ENCODE results near the gene SOX8. TPM values are rescaled to one million over a fixed set of nuclear protein-coding genes. Genes with fewer than 3 reads are reported as not detected.

SOX8 gene
- polyA plus RNA-seq, 1 experiment = 0.04 TPM

GRCh38 chr16:1002399-1003166, 21.0 kb downstream of the SOX8 start:
- no peaks in the 10 kb centered on the region for H3K36me3 ChIP-seq (ENCODE audit: control insufficient read depth, insufficient read depth, low read length)
- H3K4me3 ChIP-seq (ENCODE audit: low read depth, low read length) = no peak overlapping the region
- ChIA-PET POLR2A (no interaction called here), CTCF (no interaction called here)
- TF ChIP-seq, protein P1, sequence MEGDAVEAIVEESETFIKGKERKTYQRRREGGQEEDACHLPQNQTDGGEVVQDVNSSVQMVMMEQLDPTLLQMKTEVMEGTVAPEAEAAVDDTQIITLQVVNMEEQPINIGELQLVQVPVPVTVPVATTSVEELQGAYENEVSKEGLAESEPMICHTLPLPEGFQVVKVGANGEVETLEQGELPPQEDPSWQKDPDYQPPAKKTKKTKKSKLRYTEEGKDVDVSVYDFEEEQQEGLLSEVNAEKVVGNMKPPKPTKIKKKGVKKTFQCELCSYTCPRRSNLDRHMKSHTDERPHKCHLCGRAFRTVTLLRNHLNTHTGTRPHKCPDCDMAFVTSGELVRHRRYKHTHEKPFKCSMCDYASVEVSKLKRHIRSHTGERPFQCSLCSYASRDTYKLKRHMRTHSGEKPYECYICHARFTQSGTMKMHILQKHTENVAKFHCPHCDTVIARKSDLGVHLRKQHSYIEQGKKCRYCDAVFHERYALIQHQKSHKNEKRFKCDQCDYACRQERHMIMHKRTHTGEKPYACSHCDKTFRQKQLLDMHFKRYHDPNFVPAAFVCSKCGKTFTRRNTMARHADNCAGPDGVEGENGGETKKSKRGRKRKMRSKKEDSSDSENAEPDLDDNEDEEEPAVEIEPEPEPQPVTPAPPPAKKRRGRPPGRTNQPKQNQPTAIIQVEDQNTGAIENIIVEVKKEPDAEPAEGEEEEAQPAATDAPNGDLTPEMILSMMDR (IDR thresholded peaks at IDR 0.05; ENCODE audit: insufficient read depth, low read depth, low read length) = no peak
- no peaks in the 10 kb centered on the region; the same call in 1 of the 2 replicates for H3K27me3 ChIP-seq (ENCODE audit: control insufficient read depth, insufficient read depth, low read length)
- DNase-seq (ENCODE audit: low read depth) = peak; percentile 15

DNA sequence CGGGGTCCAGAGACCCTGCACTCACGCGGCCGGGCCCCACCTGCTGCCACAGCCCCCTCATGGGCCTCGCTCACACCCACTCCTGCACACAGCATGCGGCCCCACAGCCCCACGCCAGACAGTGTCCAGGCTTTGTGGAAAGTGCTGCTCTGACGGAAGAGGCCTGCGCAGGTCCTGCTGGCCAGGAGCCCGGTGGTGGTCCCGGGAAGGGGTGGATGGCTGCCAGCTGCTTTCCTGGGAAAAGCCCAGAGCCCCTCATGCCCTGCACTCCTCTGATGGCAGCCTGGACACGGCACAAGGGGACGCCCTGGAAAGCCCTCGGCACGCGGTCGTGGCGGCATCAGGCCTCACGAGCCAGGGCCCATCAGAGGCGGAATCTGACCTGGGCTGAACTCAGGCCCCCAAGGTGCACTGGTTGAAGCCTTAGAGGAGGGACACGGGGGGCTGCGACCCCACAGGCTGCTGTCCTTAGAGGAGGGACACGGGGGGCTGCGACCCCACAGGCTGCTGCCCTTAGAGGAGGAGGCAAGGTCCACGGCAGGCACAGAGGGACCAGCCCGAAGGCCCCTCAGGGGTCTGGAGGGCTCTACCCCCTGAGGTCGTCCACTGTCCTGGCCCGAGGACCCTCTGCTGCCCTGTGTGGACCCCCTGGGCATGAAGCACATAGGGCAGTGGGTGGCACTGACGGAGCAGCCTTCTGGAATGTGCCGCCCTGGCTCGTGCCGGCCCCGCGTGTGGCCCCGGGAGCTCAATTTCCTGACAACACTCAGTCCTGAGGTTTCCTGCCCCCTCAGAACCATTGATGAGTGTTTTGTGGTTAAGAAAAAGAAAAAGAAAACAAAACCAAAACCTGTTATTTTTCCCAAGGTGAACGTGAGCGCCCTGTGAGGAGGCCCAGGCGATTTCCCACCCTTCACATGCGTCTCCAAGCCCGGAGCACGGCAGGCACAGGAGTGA, 22.1 kb downstream of the SOX8 start:
- no peak for DNase-seq (ENCODE audit: low read depth)
- POLR2A ChIA-PET = no interaction called here
- TF ChIP-seq, protein P1 (IDR thresholded peaks at IDR 0.05; ENCODE audit: insufficient read depth, low read depth, low read length) = no peak
- Histone ChIP-seq H3K4me3 (ENCODE audit: low read depth, low read length) (no peak overlapping the region), H3K36me3 (ENCODE audit: control insufficient read depth, insufficient read depth, low read length) (no peaks in the 10 kb centered on the region), H3K27me3 (ENCODE audit: control insufficient read depth, insufficient read depth, low read length) (no peaks in the 10 kb centered on the region; the same call in 1 of the 2 replicates)
- CTCF ChIA-PET = no interaction called here

GRCh38 chr16:1005286-1005685, 23.7 kb downstream of the SOX8 start:
- TF ChIP-seq, protein P1 (IDR thresholded peaks at IDR 0.05; ENCODE audit: insufficient read depth, low read depth, low read length) = no peak
- no peaks in the 10 kb centered on the region for H3K36me3 ChIP-seq (ENCODE audit: control insufficient read depth, insufficient read depth, low read length)
- POLR2A ChIA-PET = no interaction called here
- CTCF ChIA-PET = no interaction called here
- no peak overlapping the region for H3K4me3 ChIP-seq (ENCODE audit: low read depth, low read length)
- DNase-seq (ENCODE audit: low read depth) = no peak
- peaks cover 2% of the 10 kb centered on the region for H3K27me3 ChIP-seq (ENCODE audit: control insufficient read depth, insufficient read depth, low read length)

DNA sequence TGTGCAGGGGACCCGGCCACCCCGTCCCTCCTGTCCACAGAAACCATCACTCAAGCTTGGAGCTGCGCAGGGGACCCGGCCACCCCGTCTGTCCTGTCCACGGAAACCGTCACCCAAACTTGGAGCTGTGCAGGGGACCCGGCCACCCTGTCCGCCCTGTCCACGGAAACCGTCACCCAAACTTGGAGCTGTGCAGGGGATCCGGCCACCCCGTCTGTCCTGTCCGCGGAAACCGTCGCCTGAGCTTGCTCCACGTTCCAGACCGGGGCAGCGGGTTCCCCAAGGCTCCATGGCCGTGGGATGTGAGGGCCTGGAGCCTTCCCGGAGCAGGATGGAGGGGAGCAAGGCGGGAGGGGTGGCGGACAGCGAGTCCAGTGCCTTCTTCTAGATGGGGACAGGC, 25.2 kb downstream of the SOX8 start:
- DNase-seq (ENCODE audit: low read depth) = no peak
- Histone ChIP-seq H3K27me3 (ENCODE audit: control insufficient read depth, insufficient read depth, low read length) (peaks cover 4% of the 10 kb centered on the region), H3K36me3 (ENCODE audit: control insufficient read depth, insufficient read depth, low read length) (no peaks in the 10 kb centered on the region), H3K4me3 (ENCODE audit: low read depth, low read length) (no peak overlapping the region)
- POLR2A ChIA-PET = no interaction called here
- CTCF ChIA-PET = no interaction called here
- TF ChIP-seq, protein P1 (IDR thresholded peaks at IDR 0.05; ENCODE audit: insufficient read depth, low read depth, low read length) = no peak

- ChIA-PET POLR2A (no interaction called here), CTCF (no interaction called here)
- Histone ChIP-seq H3K36me3 (ENCODE audit: control insufficient read depth, insufficient read depth, low read length) (no peaks in the 10 kb centered on the region), H3K27me3 (ENCODE audit: control insufficient read depth, insufficient read depth, low read length) (peaks cover 4% of the 10 kb centered on the region), H3K4me3 (ENCODE audit: low read depth, low read length) (no peak overlapping the region)
- DNase-seq (ENCODE audit: low read depth) = no peak
- TF ChIP-seq, protein P1 (IDR thresholded peaks at IDR 0.05; ENCODE audit: insufficient read depth, low read depth, low read length) = no peak
These were observed 25.8 kb downstream of the SOX8 start for GRCh38 chr16:1007284-1007850.
